Measurements from ENCODE around the gene ACSBG1. TPM values are rescaled to one million over a fixed set of nuclear protein-coding genes. Genes with fewer than 3 reads are reported as not detected.

The ACSBG1 gene
- total RNA-seq, 1 experiment from 2014 or later, result 1.2 TPM

DNA sequence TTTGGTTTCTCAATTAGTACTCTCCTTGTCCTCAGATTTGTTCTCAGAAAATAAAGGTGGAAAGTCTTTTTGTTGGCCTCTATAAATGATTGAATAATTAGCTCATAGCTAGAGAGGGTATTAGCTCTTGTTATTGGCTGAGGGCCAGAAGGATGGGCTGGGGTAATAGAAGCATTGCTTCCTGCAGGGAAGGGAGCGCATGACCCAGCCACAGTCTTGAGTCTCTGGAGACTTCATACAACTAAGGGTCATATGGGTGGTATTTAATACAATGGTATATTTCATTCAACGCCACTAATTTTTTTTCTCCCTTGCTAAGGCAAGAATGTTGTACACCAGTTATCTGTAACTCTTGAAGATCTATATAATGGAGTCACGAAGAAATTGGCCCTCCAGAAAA lies 38.4 kb upstream of the ACSBG1 start:
- ChIA-PET CTCF (no interaction called here), POLR2A (ENCODE audit: unreplicated experiment) (no interaction called here)
- Histone ChIP-seq H3K4me3 (no peak overlapping the region), H3K36me3 (ENCODE audit: low read depth) (no peaks in the 10 kb centered on the region), H3K27ac (no peak overlapping the region), H3K9me3 (ENCODE audit: insufficient read depth, low read depth) (no peaks in the 10 kb centered on the region), H3K4me2 (no peak overlapping the region), H4K20me1 (ENCODE audit: insufficient read depth) (no peaks in the 10 kb centered on the region), H2AFZ (no peak overlapping the region), H3F3A (ENCODE audit: insufficient read depth, low read depth) (no peaks in the 10 kb centered on the region), H3K79me2 (ENCODE audit: low read depth) (no peaks in the 10 kb centered on the region), H3K27me3 (ENCODE audit: insufficient read depth, low read depth) (no peaks in the 10 kb centered on the region), H3K4me1 (replicated peaks; ENCODE audit: insufficient read depth) (no peaks in the 10 kb centered on the region), H3K9me2 (ENCODE audit: insufficient read depth) (no peaks in the 10 kb centered on the region)
- intact Hi-C loops (cut with micrococcal nuclease; ENCODE audit: unreplicated experiment), result no loop called here
- no TSS peak for BruUV-seq (replicated peaks)
- no peak for DNase-seq
- TF ChIP-seq CTCF (conservative IDR thresholded peaks at IDR 0.05) (no peak), EZH2 (IDR thresholded peaks at IDR 0.05; ENCODE audit: low read depth) (no peak)

DNA sequence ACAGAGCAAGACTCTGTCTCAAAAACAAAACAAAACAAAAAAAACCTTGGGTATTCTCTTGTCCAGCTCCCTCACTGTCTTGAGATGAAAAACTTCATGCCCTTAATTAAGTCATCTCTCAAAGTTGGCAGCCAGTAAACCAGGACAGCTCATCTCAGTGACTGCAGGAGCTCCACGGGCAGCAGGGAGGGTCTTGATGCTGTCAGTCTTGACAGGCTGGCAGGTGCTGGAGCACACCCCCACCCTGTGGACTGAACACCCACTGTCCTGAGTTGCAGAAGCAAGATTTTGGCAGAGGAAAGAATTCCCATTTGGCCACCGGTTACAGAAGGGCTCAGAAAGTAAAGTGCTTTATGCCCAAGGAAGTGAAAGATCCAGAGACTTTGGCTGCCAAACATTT lies 38.0 kb upstream of the ACSBG1 start:
- no peaks in the 10 kb centered on the region for H3K9me3 ChIP-seq (ENCODE audit: insufficient read depth, low read depth)
- no peaks in the 10 kb centered on the region for H3K9me2 ChIP-seq (ENCODE audit: insufficient read depth)
- H4K20me1 ChIP-seq (ENCODE audit: insufficient read depth), result no peaks in the 10 kb centered on the region
- H3K79me2 ChIP-seq (ENCODE audit: low read depth), result no peaks in the 10 kb centered on the region
- no peak overlapping the region for H2AFZ ChIP-seq
- H3K27me3 ChIP-seq (ENCODE audit: insufficient read depth, low read depth), result no peaks in the 10 kb centered on the region
- POLR2A ChIA-PET (ENCODE audit: unreplicated experiment), result no interaction called here
- H3K36me3 ChIP-seq (ENCODE audit: low read depth), result no peaks in the 10 kb centered on the region
- no peak for DNase-seq
- no peaks in the 10 kb centered on the region for H3K4me1 ChIP-seq (replicated peaks; ENCODE audit: insufficient read depth)
- no peak overlapping the region for H3K4me3 ChIP-seq
- H3F3A ChIP-seq (ENCODE audit: insufficient read depth, low read depth), result no peaks in the 10 kb centered on the region
- TF ChIP-seq CTCF (conservative IDR thresholded peaks at IDR 0.05), result no peak
- TF ChIP-seq EZH2 (IDR thresholded peaks at IDR 0.05; ENCODE audit: low read depth), result no peak
- intact Hi-C loops (cut with micrococcal nuclease; ENCODE audit: unreplicated experiment), result no loop called here
- H3K27ac ChIP-seq, result no peak overlapping the region
- CTCF ChIA-PET, result interaction anchor here (0.6 kb wide), 1 partner anchor 32 kb away, joined by 4 read pairs; no protein-coding TSS in a partner anchor
- no TSS peak for BruUV-seq (replicated peaks)
- no peak overlapping the region for H3K4me2 ChIP-seq

DNA sequence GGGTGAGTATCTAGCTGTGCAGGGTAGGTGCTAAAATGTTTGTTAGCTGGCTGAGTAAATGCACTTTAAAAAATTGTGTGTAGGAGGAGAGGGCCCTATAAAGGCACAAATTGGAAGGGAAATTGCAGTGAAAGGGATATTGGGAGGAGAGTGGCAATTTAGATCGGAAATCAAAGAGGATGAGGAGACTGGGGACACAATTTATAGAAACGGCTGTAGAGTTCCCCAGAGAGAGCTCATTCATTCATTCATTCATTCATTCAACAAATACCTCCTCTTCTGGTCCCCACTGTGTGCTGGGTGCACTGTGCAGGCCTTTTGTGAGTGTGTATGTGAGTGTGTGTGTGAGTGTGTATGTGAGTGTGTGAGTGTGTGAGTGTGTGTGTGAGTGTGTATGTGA lies 32.4 kb upstream of the ACSBG1 start:
- no peaks in the 10 kb centered on the region for H3K9me3 ChIP-seq (ENCODE audit: insufficient read depth, low read depth)
- TF ChIP-seq EZH2 (IDR thresholded peaks at IDR 0.05; ENCODE audit: low read depth) (no peak), CTCF (conservative IDR thresholded peaks at IDR 0.05) (no peak)
- no TSS peak for BruUV-seq (replicated peaks)
- H3K9me2 ChIP-seq (ENCODE audit: insufficient read depth), result no peaks in the 10 kb centered on the region
- no peaks in the 10 kb centered on the region for H3K36me3 ChIP-seq (ENCODE audit: low read depth)
- no peaks in the 10 kb centered on the region for H3K4me1 ChIP-seq (replicated peaks; ENCODE audit: insufficient read depth)
- H3K27me3 ChIP-seq (ENCODE audit: insufficient read depth, low read depth), result no peaks in the 10 kb centered on the region
- no peak overlapping the region for H2AFZ ChIP-seq
- intact Hi-C loops (cut with micrococcal nuclease; ENCODE audit: unreplicated experiment), result no loop called here
- H3K27ac ChIP-seq, result no peak overlapping the region
- H3K4me3 ChIP-seq, result no peak overlapping the region
- H4K20me1 ChIP-seq (ENCODE audit: insufficient read depth), result no peaks in the 10 kb centered on the region
- H3F3A ChIP-seq (ENCODE audit: insufficient read depth, low read depth), result no peaks in the 10 kb centered on the region
- no peak for DNase-seq
- ChIA-PET POLR2A (ENCODE audit: unreplicated experiment) (interaction anchor here (0.6 kb wide), 1 partner anchor 33 kb away, joined by 4 read pairs; the partner anchor contains the start of gene SKIC8), CTCF (interaction anchor here (0.6 kb wide), 1 partner anchor 396 kb away, joined by 3 read pairs; no protein-coding TSS in a partner anchor)
- no peaks in the 10 kb centered on the region for H3K79me2 ChIP-seq (ENCODE audit: low read depth)
- no peak overlapping the region for H3K4me2 ChIP-seq

Data from PC-9 (cell line).